ENCODE measurements around the gene PPARG. TPM values are rescaled to one million over a fixed set of nuclear protein-coding genes. Genes with fewer than 3 reads are reported as not detected.
A peak's percentile ranks its signal among the peaks of the same experiment; 100 is the strongest.

Gene PPARG
- total RNA-seq, 1 donor from 2014 or later = 128 TPM

GRCh38 chr3:12483872-12484197 is 195.0 kb downstream of the PPARG start:
- H3K9me3 ChIP-seq = no peaks in the 10 kb centered on the region
- peaks cover 28% of the 10 kb centered on the region for H3K4me1 ChIP-seq
- H3K27me3 ChIP-seq (ENCODE audit: low read depth) = no peaks in the 10 kb centered on the region
- intact Hi-C loops (cut with DNase I) = no loop called here
- TF ChIP-seq, protein P1, sequence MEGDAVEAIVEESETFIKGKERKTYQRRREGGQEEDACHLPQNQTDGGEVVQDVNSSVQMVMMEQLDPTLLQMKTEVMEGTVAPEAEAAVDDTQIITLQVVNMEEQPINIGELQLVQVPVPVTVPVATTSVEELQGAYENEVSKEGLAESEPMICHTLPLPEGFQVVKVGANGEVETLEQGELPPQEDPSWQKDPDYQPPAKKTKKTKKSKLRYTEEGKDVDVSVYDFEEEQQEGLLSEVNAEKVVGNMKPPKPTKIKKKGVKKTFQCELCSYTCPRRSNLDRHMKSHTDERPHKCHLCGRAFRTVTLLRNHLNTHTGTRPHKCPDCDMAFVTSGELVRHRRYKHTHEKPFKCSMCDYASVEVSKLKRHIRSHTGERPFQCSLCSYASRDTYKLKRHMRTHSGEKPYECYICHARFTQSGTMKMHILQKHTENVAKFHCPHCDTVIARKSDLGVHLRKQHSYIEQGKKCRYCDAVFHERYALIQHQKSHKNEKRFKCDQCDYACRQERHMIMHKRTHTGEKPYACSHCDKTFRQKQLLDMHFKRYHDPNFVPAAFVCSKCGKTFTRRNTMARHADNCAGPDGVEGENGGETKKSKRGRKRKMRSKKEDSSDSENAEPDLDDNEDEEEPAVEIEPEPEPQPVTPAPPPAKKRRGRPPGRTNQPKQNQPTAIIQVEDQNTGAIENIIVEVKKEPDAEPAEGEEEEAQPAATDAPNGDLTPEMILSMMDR (IDR thresholded peaks at IDR 0.05) = no peak
- H3K36me3 ChIP-seq = no peaks in the 10 kb centered on the region
- peak overlapping the region; percentile 88 for H3K27ac ChIP-seq
- ATAC-seq = no peak
- H3K4me3 ChIP-seq = peak overlapping the region; percentile 87
- DNase-seq = peak; percentile 48

Other genes with a start within 250 kb of the PPARG start
- gene TIMP4, start 130.2 kb upstream of the PPARG start, total RNA-seq = 5.2 TPM
- 23.6 TPM for gene TSEN2, start 195.4 kb downstream of the PPARG start, total RNA-seq

Measured in lower lobe of right lung (tissue), 2 donors.